Upper lobe of left lung (tissue), 4 donors: Measurements from ENCODE around the gene PHF8.

Experiments used
- EP300 ChIP-seq, 4 donors: sonication (generic); formaldehyde crosslinking; IDR thresholded peaks; one replicate each; pipeline ENCODE4 v1.5.1; 2017; ENCODE audit warnings: antibody characterized with exemption in 4 of 4, control low read depth in 2 of 4
- POLR2A ChIP-seq, 4 donors: fragments of 450-650 bp; IDR thresholded peaks; one replicate each; pipeline ENCODE4 v1.5.1; 2016 to 2017; ENCODE audit warnings: antibody characterized with exemption in 4 of 4, mild to moderate bottlenecking in 2 of 4
- TF ChIP-seq, protein P1 (sequence below), 6 experiments: fragments of 450-650 bp in 4 of 6; fragments of 200-600 bp in 2 of 6; sonication (generic) in 2 of 6; IDR thresholded peaks; one replicate each; pipeline ENCODE4 v1.5.1; 2016 to 2019; ENCODE audit warnings: antibody characterized with exemption in 6 of 6

DNA sequence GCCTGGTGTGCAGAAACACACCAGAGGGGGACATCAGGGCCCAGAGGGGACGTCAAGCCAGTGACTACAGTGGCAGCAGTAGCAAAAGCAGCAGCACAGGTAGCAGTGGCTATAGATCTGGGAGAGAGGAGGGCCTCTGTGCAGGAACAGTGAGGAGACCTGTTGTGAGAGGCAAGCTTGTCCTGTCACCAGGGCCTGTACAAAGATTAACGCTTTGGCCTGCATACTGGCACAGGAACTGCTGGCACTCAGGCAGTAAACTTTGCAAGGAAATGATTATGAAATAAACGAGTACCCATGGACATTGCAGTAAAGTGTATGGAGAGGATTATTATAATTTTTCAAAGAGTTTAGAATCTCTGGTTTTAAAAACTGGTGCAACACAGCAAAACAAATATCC lies 5.5 kb upstream of the PHF8 start:
- TF ChIP-seq, protein P1, sequence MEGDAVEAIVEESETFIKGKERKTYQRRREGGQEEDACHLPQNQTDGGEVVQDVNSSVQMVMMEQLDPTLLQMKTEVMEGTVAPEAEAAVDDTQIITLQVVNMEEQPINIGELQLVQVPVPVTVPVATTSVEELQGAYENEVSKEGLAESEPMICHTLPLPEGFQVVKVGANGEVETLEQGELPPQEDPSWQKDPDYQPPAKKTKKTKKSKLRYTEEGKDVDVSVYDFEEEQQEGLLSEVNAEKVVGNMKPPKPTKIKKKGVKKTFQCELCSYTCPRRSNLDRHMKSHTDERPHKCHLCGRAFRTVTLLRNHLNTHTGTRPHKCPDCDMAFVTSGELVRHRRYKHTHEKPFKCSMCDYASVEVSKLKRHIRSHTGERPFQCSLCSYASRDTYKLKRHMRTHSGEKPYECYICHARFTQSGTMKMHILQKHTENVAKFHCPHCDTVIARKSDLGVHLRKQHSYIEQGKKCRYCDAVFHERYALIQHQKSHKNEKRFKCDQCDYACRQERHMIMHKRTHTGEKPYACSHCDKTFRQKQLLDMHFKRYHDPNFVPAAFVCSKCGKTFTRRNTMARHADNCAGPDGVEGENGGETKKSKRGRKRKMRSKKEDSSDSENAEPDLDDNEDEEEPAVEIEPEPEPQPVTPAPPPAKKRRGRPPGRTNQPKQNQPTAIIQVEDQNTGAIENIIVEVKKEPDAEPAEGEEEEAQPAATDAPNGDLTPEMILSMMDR (IDR thresholded peaks at IDR 0.05) = no peak
- TF ChIP-seq POLR2A (IDR thresholded peaks at IDR 0.05) (no peak), EP300 (IDR thresholded peaks at IDR 0.05) (no peak)
